Measurements from ENCODE around the gene AFAP1L2. TPM values are rescaled to one million over a fixed set of nuclear protein-coding genes. Genes with fewer than 3 reads are reported as not detected.

Gene AFAP1L2
- total RNA-seq, 2 donors from 2014 or later = 5.8 to 6.3 TPM

DNA sequence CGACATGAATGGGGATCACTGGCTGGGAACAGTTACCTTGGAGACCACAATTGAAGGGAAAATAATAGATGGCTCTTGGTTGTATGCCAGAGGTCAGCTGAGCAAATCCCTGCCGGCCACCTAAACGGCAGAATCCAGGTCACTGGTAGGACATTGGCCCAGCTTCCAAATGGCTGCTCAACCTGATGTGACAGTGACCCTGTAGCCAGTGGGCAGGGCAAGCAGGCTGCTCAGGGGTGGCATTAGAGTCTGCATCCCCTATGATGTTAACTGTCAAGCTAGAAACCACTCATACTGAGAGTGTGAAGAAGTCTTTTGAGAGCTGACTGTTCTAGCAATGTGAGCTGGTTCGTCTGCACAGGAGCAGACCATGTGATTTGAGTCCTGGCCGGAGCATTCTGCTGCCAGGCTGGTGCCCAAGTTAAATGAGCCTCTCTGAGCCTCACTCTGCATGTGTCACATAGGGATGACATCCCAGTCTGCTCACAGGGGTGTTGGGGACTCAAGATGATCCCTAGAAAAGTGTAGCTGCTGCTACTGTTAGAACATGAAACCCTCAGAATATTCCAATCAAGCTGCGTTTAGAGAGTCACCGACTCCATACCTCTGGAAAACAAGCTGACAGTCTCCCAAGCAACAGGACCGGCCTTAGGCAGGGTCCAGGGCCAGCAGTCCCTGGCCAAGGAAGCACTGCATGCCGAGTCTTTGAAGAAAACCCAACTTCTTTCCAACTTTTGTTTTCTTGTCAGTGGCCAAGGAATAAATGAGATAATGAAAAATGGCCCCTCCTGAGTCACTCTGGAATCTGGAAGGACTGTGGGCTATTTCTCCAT is 95.6 kb downstream of the AFAP1L2 start:
- H3K4me1 ChIP-seq = peaks cover 0 to 24% of the 10 kb centered on the region in 2 donors
- no peak for DNase-seq (ENCODE audit: low spot score)
- no peak overlapping the region for H3K27ac ChIP-seq
- no peaks in the 10 kb centered on the region for H3K36me3 ChIP-seq
- no peaks in the 10 kb centered on the region for H3K9me3 ChIP-seq
- H3K27me3 ChIP-seq = no peaks in the 10 kb centered on the region
- H3K4me3 ChIP-seq = no peak overlapping the region
- TF ChIP-seq, protein P1, sequence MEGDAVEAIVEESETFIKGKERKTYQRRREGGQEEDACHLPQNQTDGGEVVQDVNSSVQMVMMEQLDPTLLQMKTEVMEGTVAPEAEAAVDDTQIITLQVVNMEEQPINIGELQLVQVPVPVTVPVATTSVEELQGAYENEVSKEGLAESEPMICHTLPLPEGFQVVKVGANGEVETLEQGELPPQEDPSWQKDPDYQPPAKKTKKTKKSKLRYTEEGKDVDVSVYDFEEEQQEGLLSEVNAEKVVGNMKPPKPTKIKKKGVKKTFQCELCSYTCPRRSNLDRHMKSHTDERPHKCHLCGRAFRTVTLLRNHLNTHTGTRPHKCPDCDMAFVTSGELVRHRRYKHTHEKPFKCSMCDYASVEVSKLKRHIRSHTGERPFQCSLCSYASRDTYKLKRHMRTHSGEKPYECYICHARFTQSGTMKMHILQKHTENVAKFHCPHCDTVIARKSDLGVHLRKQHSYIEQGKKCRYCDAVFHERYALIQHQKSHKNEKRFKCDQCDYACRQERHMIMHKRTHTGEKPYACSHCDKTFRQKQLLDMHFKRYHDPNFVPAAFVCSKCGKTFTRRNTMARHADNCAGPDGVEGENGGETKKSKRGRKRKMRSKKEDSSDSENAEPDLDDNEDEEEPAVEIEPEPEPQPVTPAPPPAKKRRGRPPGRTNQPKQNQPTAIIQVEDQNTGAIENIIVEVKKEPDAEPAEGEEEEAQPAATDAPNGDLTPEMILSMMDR (IDR thresholded peaks at IDR 0.05) = no peak

DNA sequence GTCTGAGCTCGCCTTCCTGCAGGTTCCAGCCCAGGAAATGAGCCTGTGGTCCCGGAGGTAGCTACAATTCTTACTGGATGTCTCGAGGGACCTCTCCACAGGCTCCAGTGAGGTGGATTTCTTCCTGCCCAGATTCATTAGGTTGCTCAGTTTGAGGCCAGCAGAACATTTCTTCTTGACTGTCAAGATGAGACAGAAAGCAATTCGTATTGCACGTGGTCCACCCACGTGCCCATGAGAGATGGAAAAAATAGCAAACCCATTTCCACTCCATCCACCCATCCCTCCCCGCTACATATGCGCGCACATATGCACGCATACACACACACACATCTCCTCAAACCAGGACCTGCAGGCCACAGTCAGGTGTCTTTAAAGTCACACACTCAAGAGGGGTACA is 96.6 kb downstream of the AFAP1L2 start:
- no peak for DNase-seq (ENCODE audit: low spot score)
- peaks cover 0 to 24% of the 10 kb centered on the region in 2 donors for H3K4me1 ChIP-seq
- H3K9me3 ChIP-seq = no peaks in the 10 kb centered on the region
- no peak overlapping the region for H3K27ac ChIP-seq
- TF ChIP-seq, protein P1 (IDR thresholded peaks at IDR 0.05) = no peak
- no peak overlapping the region for H3K4me3 ChIP-seq
- H3K36me3 ChIP-seq = no peaks in the 10 kb centered on the region
- H3K27me3 ChIP-seq = no peaks in the 10 kb centered on the region

DNA sequence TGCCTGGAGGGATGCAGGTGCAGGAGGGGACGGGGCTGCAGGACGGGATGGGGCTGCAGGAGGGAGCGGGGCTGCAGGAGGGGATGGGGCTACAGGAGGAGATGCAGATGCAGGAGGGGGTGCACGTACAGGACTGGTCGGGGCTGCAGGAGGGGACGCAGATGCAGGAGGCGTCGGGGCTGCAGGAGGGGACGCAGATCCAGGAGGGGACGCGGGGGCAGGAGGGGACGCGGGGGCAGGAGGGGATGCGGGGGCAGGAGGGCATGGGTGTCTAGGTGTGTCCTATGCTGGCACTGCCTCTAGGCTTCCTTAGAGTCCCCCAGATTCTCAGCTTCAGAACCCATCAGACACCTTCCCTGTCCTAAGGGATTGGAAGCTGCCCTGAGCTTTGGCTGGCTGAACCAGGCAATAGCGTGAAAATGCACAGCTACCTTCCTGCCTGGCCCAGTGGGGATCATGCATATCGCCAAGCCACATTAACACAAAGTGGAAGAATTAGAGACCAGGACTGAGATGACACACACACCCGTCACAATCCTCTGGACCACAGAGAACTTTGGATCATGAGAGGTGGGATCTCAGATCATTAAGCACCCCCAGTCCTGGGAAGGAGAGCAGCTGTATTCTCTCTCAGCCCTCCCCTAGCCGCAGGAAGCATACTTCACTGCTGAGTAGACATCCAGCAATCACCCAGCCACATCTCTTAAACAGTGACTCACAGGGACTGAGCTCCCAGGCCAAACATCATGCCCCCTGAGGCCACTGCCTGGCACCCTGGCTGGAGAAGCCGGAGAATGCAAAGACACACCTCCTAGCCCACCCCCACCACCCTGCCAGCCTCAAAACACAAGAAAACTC is 98.0 kb downstream of the AFAP1L2 start:
- no peak for DNase-seq (ENCODE audit: low spot score)
- no peaks in the 10 kb centered on the region for H3K27me3 ChIP-seq
- no peak overlapping the region for H3K4me3 ChIP-seq
- H3K27ac ChIP-seq = no peak overlapping the region
- peaks cover 0 to 24% of the 10 kb centered on the region in 2 donors for H3K4me1 ChIP-seq
- TF ChIP-seq, protein P1 (IDR thresholded peaks at IDR 0.05) = no peak
- H3K36me3 ChIP-seq = no peaks in the 10 kb centered on the region
- H3K9me3 ChIP-seq = no peaks in the 10 kb centered on the region

DNA sequence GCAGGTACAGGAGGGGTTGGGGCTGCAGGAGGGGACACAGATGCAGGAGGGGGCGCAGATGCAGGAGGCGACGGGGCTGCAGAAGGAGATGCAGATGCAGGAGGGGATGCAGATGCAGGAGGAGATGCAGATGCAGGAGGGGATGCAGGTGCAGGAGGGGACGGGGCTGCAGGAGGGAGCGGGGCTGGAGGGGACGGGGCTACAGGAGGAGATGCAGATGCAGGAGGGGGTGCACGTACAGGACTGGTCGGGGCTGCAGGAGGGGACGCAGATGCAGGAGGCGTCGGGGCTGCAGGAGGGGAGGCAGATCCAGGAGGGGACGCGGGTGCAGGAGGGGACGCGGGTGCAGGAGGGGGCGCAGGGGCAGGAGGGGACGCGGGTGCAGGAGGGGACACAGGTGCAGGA is 98.8 kb downstream of the AFAP1L2 start:
- Histone ChIP-seq H3K4me1 (peaks cover 0 to 24% of the 10 kb centered on the region in 2 donors), H3K9me3 (no peaks in the 10 kb centered on the region), H3K36me3 (no peaks in the 10 kb centered on the region), H3K27me3 (no peaks in the 10 kb centered on the region), H3K4me3 (no peak overlapping the region), H3K27ac (no peak overlapping the region)
- TF ChIP-seq, protein P1 (IDR thresholded peaks at IDR 0.05) = no peak
- no peak for DNase-seq (ENCODE audit: low spot score)

DNA sequence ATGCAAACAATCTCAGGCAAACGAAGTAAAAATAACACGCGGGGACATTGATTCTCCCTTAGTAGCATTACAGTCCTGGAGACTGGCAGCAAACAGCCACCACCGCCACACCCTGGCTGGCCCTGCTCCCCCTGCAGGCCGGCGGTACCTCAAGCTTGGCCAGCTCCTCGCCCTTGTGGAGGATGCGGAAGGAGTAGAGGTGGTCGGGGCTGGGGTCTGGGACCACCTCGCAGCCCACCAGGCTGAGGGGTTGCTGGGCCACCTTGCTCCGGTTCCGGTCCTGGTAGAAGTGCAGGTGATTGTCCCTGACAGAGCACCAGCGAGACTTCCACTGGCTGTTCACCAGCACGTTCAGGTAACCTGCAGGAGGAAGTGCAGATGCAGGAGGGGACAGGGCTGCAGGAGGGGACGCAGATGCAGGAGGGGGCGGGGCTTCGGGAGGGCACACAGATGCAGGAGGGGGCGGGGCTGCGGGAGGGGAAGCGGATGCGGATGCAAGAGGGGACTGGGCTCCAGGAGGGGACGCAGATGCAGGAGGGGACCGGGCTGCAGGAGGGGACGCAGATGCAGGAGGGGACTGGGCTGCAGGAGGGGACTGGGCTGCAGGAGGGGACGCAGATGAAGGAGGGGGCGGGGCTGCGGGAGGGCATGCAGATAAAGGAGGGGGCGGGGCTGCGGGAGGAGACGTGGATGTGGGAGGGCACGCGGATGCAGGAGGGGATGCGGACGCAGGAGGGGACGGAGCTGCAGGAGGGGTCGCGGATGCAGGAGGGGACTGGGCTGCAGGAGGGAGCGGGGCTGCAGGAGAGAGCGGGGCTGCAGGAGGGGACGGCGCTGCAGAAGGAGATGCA is 99.5 kb downstream of the AFAP1L2 start:
- TF ChIP-seq, protein P1 (IDR thresholded peaks at IDR 0.05) = peak; percentile 47 to 48
- H3K4me3 ChIP-seq = peak overlapping the region in 1 of 2 donors; percentile 44
- peak overlapping the region; percentile 25 to 42 for H3K27ac ChIP-seq
- H3K4me1 ChIP-seq = peaks cover 0 to 24% of the 10 kb centered on the region in 2 donors
- no peak for DNase-seq (ENCODE audit: low spot score)
- no peaks in the 10 kb centered on the region for H3K9me3 ChIP-seq
- H3K36me3 ChIP-seq = peaks cover 4% of the 10 kb centered on the region
- H3K27me3 ChIP-seq = no peaks in the 10 kb centered on the region

Data from right atrium auricular region (tissue), 2 donors.